NK-92 (cell line): ENCODE results near the gene SRRM5.
"Not testable (repeated sequence)": the region's sequence is repeated elsewhere in the genome, so short reads cannot be mapped to it uniquely, and the experiment has no call there.

Experiments used
- DNase-seq: peaks from one replicate; lab custom pipeline; 2025; ENCODE audit not compliant: unreplicated experiment; lab: John Stamatoyannopoulos, UW

SRRM5 gene

GRCh38 chr19:43611788-43612187 is at the start of gene SRRM5:
Gene SRRM5, plus strand, starts transcription at chr19:43612088. Its CDS starts 34 bp downstream, at chr19:43612122.
- no peak for DNase-seq

GRCh38 chr19:43562226-43562697 is 49.6 kb upstream of the SRRM5 start:
- no peak for DNase-seq

DNA sequence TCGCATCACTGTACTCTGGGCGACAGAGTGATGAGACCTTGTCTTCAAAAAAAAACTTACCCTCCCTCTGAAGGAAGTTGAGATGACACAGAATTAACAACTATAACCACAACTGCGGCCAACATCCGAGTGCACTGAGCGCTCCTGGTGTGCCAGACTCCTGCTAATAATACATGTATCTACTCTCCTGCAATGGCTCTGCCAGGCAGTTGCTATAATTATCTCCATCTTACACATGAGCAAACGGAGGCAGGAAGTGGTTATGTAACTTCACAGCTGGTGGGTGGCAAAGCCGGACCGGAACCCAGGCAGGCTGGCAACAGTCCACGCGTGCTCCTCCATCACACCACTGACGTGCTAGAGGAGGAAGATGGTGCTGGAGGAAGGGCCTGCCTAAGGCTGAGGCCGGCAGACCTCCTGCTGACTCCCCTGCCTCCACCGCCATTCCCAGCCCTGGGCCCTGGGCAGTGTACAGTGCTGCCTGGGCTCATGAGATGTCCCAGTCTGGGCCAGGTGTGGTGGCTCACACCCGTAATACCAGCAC is 49.1 kb upstream of the SRRM5 start:
- DNase-seq: no peak

DNA sequence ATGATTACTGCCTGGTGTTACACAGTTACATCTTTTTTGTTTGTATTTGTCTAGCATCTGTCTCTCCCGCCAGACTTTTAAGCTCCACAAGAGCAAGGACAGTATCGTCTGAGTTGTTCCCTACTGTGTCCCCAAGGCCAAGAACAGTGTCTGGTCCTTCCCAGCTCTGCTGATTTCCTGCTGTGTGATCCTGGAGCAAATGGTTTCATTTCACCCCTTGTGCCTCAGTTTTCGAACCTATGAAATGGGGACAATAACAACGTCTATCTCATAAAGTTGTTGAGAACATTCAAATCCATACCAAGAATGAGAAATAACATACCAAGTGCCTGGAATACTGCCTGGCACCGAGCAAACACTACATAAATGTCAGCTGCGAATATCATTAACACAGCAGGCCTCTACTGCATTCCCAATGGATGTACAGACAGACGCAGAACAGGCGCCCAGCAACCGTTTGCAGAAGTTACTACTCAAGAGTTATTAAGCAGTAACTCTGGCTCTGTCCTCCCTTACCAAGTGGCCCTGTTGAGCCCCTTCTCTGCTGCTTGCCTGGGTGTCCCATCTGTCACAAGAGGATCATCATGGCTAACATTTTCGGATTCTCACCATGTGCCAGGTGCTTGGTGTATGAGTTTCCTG is 48.0 kb upstream of the SRRM5 start:
- DNase-seq: no peak

DNA sequence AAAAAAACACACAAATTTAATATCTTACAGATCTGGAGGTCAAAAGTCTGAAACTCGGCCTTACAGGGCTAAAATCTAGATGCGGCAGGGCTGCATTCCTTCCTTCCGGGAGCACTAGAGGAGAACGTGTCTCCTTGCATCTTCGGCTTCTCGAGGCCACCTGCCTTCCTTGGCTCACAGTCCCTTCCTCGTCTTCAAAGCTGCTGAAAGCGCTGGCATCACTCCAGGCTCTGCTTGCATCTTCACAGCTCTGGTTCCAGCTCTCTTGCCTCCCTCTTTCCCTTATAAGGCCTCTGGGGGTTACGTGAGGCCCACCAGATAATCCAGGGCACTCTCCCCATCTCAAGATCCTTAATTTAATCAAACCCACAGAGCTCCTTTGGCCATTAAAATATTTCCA is 47.1 kb upstream of the SRRM5 start:
- DNase-seq: no peak

DNA sequence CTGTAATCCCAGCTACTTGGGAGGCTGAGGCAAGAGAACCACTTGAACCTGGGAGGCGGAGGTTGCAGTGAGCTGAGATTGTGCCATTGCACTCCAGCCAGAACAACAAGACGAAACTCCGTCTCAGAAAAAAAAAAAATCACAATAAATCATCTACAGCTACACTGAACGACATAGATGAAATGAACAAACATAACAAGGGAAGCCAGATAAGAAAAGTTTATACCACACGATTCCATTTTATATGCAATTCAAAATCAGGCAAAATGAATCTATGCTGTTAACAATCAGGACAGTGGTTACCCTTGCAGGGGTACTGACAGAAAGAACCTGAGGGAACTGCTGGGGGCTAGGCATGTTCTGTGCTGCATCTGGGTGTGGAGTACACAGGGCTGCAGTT is 42.2 kb upstream of the SRRM5 start:
- DNase-seq: no peak

DNA sequence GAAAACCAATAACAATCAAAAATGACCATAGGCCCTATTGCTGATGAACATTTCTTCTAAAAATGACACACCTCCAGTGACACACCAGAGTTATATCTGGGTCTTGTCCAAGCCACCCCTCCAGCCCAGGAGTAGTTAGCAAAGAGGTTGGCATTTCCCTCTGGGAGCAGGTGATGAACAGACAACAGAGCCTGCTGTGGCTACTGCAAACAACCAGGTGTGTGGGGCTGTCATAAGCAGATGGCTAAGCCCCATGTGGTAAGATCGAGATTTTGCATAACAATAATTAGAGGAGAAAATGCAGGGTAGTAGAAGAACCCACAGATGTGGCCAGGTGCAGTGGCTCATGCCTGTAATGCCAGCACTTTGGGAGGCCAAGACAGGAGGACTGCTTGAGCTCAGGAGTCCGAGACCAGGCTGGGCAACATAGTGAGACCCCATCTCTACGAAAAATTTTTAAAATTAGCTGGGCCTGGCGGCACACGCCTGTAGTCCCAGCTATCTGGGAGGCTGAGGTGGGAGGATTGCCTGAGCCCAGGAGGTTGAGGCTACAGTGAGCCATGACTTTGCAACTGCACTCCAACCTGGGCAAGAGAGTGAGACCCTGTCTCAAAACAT is 41.6 kb upstream of the SRRM5 start:
- DNase-seq: no peak

DNA sequence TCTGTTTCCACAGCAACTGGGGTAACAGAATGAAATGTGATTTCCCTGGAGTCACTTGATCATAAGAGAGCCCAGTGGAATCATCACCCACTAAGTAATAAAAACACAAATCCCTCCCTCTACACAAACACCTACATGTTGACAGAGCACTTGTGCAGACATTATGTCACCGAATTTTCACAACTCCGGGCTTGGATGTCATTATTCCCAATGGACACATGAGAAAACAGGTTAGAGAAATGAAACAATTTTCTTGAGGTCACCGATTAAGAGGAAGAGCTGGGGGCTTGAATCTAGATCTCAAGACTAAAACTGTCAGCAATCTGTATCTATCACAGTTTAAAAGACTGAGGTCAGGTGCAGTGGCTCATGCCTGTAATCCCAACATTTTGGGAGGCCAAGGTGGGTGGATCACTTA is 39.7 kb upstream of the SRRM5 start:
- DNase-seq: no peak

- DNase-seq: no peak
Observed at GRCh38 chr19:43574424-43575155, 37.3 kb upstream of the SRRM5 start.

- DNase-seq: peak; percentile 87
Observed at GRCh38 chr19:43575156-43575950, 36.5 kb upstream of the SRRM5 start, which contains the start of the genes PINLYP and XRCC1. Gene PINLYP, plus strand, starts transcription at chr19:43575801. Its CDS starts 1,391 bp downstream, at chr19:43577192. Gene XRCC1, minus strand, starts transcription at chr19:43575527. Its CDS starts 69 bp downstream, at chr19:43575458.

- no peak for DNase-seq
Observed at GRCh38 chr19:43575955-43576878, 35.7 kb upstream of the SRRM5 start.

DNA sequence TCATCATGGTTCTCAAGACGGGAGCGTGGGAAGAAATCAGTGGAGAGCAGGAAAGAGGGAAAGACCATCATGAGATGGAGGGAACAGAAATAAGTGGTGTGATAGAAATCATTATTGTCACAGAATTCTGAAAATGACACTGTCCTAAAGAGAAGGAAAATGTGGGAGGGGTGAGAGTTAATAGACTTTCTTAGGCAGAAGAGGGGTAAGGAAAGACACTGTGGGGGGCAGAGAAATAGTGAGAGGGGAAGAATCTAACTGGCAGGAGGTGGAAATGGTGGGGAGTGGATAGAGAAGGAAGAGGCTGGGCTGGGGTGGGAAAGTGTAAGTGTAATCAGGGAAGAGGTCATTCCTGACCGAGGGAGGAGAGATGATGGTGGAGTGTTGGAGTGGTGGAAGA is 33.1 kb upstream of the SRRM5 start:
- DNase-seq: no peak

DNA sequence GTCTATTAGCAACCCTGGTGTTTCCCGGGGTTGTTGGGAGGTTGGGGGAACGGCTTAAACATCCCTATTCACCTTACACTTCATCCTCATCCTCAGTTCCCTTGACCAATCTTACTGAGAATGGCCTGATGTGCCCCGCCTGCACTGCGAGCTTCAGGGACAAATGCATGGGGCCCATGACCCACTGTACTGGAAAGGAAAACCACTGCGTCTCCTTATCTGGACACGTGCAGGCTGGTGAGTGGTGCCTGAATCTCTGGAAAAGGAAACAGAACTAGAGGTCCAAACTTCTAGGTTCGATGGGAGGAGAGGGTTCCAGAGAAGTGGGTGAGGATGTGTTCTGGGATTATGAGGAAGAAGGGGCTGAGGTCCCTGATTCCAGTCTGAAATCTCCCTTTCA is 30.4 kb upstream of the SRRM5 start:
- DNase-seq: no peak

GRCh38 chr19:43582495-43582894 is 29.4 kb upstream of the SRRM5 start:
- no peak for DNase-seq

GRCh38 chr19:43584484-43584883 is 27.4 kb upstream of the SRRM5 start:
- no peak for DNase-seq

- no peak for DNase-seq
Observed at GRCh38 chr19:43586346-43586745, 25.5 kb upstream of the SRRM5 start.

- not testable (repeated sequence) for DNase-seq
Observed at GRCh38 chr19:43587029-43587428, 24.9 kb upstream of the SRRM5 start.

- DNase-seq: no peak
Observed at GRCh38 chr19:43589277-43589676, 22.6 kb upstream of the SRRM5 start.

DNA sequence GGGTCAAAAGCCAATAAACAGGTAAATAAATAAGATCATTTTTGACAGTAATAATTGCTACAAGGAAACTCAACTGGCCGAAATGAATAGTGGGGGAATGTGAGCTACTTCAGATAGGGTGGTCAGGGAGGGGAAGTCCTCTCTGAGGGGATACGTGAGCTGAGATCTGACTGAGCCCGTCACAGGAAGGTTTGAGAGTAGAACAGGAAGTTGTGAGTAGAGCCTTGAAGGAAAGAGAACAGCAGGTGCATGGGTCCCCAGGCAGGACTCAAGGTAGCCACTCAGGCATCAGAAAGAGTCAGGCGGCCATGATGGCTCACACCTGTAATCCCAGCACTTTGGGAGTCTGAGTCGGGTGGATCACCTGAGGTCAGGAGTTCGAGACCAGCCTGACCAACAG is 22.2 kb upstream of the SRRM5 start:
- DNase-seq: no peak
